NT2/D1 (cell line): ENCODE data around the gene GJB5.

Experiments used
- SUZ12 ChIP-seq: IDR thresholded peaks from 2 replicates; pipeline ENCODE4 v1.6.1; 2011; ENCODE audit not compliant: insufficient read length, insufficient read depth; ENCODE audit errors: extremely low read depth
- YY1 ChIP-seq: IDR thresholded peaks from 2 replicates; pipeline ENCODE4 v1.6.1; 2011; ENCODE audit not compliant: insufficient read length, insufficient read depth
- ZNF274 ChIP-seq: IDR thresholded peaks from 2 replicates; pipeline ENCODE4 v1.6.1; 2011; ENCODE audit warnings: mild to moderate bottlenecking, low read depth, low read length

DNA sequence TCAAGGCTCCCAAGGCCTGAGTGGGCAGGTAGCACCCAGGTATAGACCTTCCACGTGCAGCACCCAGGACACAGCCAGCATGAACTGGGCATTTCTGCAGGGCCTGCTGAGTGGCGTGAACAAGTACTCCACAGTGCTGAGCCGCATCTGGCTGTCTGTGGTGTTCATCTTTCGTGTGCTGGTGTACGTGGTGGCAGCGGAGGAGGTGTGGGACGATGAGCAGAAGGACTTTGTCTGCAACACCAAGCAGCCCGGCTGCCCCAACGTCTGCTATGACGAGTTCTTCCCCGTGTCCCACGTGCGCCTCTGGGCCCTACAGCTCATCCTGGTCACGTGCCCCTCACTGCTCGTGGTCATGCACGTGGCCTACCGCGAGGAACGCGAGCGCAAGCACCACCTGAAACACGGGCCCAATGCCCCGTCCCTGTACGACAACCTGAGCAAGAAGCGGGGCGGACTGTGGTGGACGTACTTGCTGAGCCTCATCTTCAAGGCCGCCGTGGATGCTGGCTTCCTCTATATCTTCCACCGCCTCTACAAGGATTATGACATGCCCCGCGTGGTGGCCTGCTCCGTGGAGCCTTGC is 6.4 kb downstream of the GJB5 start:
- TF ChIP-seq SUZ12 (no peak), ZNF274 (no peak), YY1 (no peak)
